ENCODE data around the gene KCTD14.

- TF ChIP-seq CTCF (IDR thresholded peaks at IDR 0.05), result peak; percentile 97 to 100 (median 99)
- no peak for TF ChIP-seq POLR2A (IDR thresholded peaks at IDR 0.05)
Measured at GRCh38 chr11:78045851-78046485, 22.9 kb upstream of the KCTD14 start.
